Kidney epithelial cell (primary cell): ENCODE data around the gene KISS1. TPM values are rescaled to one million over a fixed set of nuclear protein-coding genes. Genes with fewer than 3 reads are reported as not detected.

ENCODE experiments used
- DNase-seq: peaks from one replicate; pipeline ENCODE4 v3.0.0-alpha.2; 2010; ENCODE audit warnings: low read depth
- H3K27me3 ChIP-seq: 2 replicates; pipeline ENCODE4 v1.6.0; 2011; ENCODE audit warnings: low read length; ENCODE audit not compliant: control insufficient read depth, insufficient read depth
- H3K36me3 ChIP-seq: 2 replicates; pipeline ENCODE4 v1.5.1; 2011; ENCODE audit warnings: low read length; ENCODE audit not compliant: control insufficient read depth, insufficient read depth
- H3K4me3 ChIP-seq: 2 replicates; pipeline ENCODE4 v1.5.1; 2011; ENCODE audit warnings: low read depth, mild to moderate bottlenecking, control low read depth, low read length
- CTCF ChIP-seq: IDR thresholded peaks from 2 replicates; pipeline ENCODE4 v1.5.1; 2011; ENCODE audit warnings: mild to moderate bottlenecking, moderate library complexity, low read length, control low read depth, inconsistent platforms; ENCODE audit not compliant: insufficient read depth, poor library complexity, severe bottlenecking
- total RNA-seq: library from RNA; depleted of rRNA; stranded (reverse); fragments of >200 nt; gene quantifications from 2 replicates; pipeline ENCODE4 v1.2.3, GENCODE V29; 2015

The KISS1 gene
- total RNA-seq, 1 donor from 2014 or later = 3.9 TPM

- Histone ChIP-seq H3K27me3 (no peaks in the 10 kb centered on the region), H3K4me3 (no peak overlapping the region), H3K36me3 (no peaks in the 10 kb centered on the region)
- TF ChIP-seq CTCF = no peak
- DNase-seq = no peak
Observed at GRCh38 chr1:204221271-204221670, 25.0 kb upstream of the KISS1 start.

GRCh38 chr1:204219971-204220616 lies 23.8 kb upstream of the KISS1 start:
- no peak for DNase-seq

GRCh38 chr1:204218552-204218951 lies 22.3 kb upstream of the KISS1 start:
- H3K27me3 ChIP-seq = no peaks in the 10 kb centered on the region
- H3K4me3 ChIP-seq = no peak overlapping the region
- H3K36me3 ChIP-seq = no peaks in the 10 kb centered on the region
- DNase-seq = no peak
- no peak for TF ChIP-seq CTCF

More at GRCh38 chr1:204219971-204220616, 23.8 kb upstream of the KISS1 start:
- H3K4me3 ChIP-seq = no peak overlapping the region
- no peaks in the 10 kb centered on the region for H3K36me3 ChIP-seq
- no peaks in the 10 kb centered on the region for H3K27me3 ChIP-seq
- no peak for TF ChIP-seq CTCF

GRCh38 chr1:204217648-204218000 lies 21.3 kb upstream of the KISS1 start:
- Histone ChIP-seq H3K4me3 (no peak overlapping the region), H3K36me3 (no peaks in the 10 kb centered on the region), H3K27me3 (no peaks in the 10 kb centered on the region)
- no peak for TF ChIP-seq CTCF
- DNase-seq = no peak

- Histone ChIP-seq H3K27me3 (no peaks in the 10 kb centered on the region), H3K4me3 (no peak overlapping the region), H3K36me3 (no peaks in the 10 kb centered on the region)
- DNase-seq = no peak
- TF ChIP-seq CTCF = no peak
Observed at GRCh38 chr1:204216880-204217647, 20.8 kb upstream of the KISS1 start.
